ENCODE measurements around the gene EXOC4. TPM values are rescaled to one million over a fixed set of nuclear protein-coding genes. Genes with fewer than 3 reads are reported as not detected.

EXOC4 gene
- total RNA-seq, 4 donors from 2014 or later, result 60.0 to 187 (median 80.1) TPM

DNA sequence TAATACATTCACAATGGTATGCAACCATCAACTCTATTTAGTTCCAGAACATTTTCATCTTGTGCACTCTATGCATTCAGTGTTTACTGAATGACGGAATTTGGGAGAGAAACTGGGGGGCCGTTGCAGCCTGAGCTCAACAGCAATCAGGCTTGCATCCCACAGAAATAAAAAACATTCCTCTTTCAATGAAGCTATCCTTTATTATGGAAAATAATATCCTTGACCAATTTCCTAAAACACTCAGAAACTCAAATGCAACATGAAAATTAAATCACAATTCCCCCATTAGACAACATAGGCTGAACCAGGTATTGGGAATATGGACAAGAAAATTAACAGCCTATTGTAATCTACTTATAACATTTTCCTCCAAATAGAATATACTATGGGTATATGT, 6.3 kb upstream of the EXOC4 start:
- no peaks in the 10 kb centered on the region for H3K4me1 ChIP-seq
- no peaks in the 10 kb centered on the region for H3K36me3 ChIP-seq
- WGBS, result 93% methylated on average over 2 of the region's 2 CpGs
- DNase-seq (ENCODE audit: low spot score in 2 of 2), result no peak
- H3K4me3 ChIP-seq, result no peak overlapping the region
- H3K27me3 ChIP-seq, result peaks cover 3% of the 10 kb centered on the region
- H3K9me3 ChIP-seq, result no peaks in the 10 kb centered on the region
- TF ChIP-seq, protein P1, sequence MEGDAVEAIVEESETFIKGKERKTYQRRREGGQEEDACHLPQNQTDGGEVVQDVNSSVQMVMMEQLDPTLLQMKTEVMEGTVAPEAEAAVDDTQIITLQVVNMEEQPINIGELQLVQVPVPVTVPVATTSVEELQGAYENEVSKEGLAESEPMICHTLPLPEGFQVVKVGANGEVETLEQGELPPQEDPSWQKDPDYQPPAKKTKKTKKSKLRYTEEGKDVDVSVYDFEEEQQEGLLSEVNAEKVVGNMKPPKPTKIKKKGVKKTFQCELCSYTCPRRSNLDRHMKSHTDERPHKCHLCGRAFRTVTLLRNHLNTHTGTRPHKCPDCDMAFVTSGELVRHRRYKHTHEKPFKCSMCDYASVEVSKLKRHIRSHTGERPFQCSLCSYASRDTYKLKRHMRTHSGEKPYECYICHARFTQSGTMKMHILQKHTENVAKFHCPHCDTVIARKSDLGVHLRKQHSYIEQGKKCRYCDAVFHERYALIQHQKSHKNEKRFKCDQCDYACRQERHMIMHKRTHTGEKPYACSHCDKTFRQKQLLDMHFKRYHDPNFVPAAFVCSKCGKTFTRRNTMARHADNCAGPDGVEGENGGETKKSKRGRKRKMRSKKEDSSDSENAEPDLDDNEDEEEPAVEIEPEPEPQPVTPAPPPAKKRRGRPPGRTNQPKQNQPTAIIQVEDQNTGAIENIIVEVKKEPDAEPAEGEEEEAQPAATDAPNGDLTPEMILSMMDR (IDR thresholded peaks at IDR 0.05), result no peak
- TF ChIP-seq EP300 (IDR thresholded peaks at IDR 0.05) (no peak), POLR2AphosphoS5 (IDR thresholded peaks at IDR 0.05) (no peak), POLR2A (IDR thresholded peaks at IDR 0.05) (no peak)
- H3K27ac ChIP-seq, result no peak overlapping the region

DNA sequence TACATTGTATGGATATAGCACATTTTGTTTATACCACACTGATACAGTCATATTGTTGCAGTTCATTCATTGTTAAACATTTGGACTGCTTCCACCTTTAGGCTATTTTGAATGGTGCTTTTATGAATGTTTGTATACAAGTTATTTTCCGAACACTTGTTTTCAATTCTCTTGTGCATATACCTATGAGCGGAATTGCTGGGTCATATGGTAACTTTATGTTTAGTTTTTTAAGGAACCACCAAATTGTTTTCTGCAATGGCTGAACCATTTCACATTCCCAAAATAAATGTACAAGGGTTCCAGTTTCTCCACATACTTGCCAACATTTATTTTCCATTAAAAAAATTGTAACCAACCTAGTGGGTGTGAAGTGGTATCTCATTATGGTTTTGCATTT, 4.0 kb upstream of the EXOC4 start:
- TF ChIP-seq POLR2AphosphoS5 (IDR thresholded peaks at IDR 0.05) (no peak), POLR2A (IDR thresholded peaks at IDR 0.05) (no peak), EP300 (IDR thresholded peaks at IDR 0.05) (no peak)
- TF ChIP-seq, protein P1 (IDR thresholded peaks at IDR 0.05), result no peak
- H3K27ac ChIP-seq, result no peak overlapping the region
- no peak for DNase-seq (ENCODE audit: low spot score in 2 of 2)
- H3K4me1 ChIP-seq, result peaks cover 5% of the 10 kb centered on the region
- WGBS, result 94% methylated on average over 2 of the region's 2 CpGs
- no peaks in the 10 kb centered on the region for H3K36me3 ChIP-seq
- H3K9me3 ChIP-seq, result no peaks in the 10 kb centered on the region
- no peaks in the 10 kb centered on the region for H3K27me3 ChIP-seq
- H3K4me3 ChIP-seq, result no peak overlapping the region

DNA sequence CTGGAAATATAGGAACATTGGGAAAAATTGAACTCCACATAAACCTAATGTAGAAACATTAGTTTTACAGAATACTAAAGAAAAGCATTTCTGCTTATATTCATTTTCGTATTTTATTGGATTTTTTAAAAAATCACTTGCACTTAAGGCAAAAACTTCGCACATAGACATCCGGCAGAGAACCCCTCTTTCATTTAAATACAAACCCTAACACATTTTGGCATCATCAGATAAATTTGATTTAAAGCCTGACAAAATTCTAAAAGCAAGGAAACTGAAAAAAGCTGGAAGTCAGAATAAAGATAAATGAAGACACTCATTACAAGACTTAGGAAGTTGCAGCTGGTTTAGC, 396 bp upstream of the EXOC4 start:
- Histone ChIP-seq H3K4me3 (peak overlapping the region; percentile 85), H3K27ac (no peak overlapping the region), H3K9me3 (no peaks in the 10 kb centered on the region), H3K27me3 (no peaks in the 10 kb centered on the region), H3K36me3 (no peaks in the 10 kb centered on the region), H3K4me1 (peaks cover 20% of the 10 kb centered on the region)
- WGBS, result 68% methylated on average over 3 of the region's 3 CpGs
- no peak for TF ChIP-seq POLR2AphosphoS5 (IDR thresholded peaks at IDR 0.05)
- no peak for TF ChIP-seq POLR2A (IDR thresholded peaks at IDR 0.05)
- no peak for TF ChIP-seq EP300 (IDR thresholded peaks at IDR 0.05)
- TF ChIP-seq, protein P1 (IDR thresholded peaks at IDR 0.05), result no peak
- DNase-seq (ENCODE audit: low spot score in 2 of 2), result no peak

DNA sequence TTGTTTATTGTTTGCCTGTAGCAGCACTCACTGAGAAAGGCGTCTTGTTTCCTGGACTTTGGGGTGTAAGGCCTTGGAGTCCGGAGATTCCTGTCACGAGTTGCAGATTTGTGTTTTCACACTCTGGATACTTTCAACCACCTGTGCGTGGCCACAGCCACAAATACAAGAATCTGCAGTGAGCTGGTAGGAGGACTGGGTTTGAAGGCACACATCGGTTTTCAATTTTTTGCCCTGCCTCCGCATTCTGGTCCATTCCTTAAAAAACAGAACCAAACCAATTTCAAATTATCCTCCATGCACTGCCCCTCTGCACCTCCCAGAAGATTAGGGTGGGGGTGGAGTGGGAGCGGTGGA, 619 bp downstream of the EXOC4 start:
- TF ChIP-seq POLR2A (IDR thresholded peaks at IDR 0.05), result no peak
- TF ChIP-seq EP300 (IDR thresholded peaks at IDR 0.05), result no peak
- TF ChIP-seq, protein P1 (IDR thresholded peaks at IDR 0.05), result no peak
- TF ChIP-seq POLR2AphosphoS5 (IDR thresholded peaks at IDR 0.05), result no peak
- H3K9me3 ChIP-seq, result no peaks in the 10 kb centered on the region
- H3K27me3 ChIP-seq, result no peaks in the 10 kb centered on the region
- H3K4me3 ChIP-seq, result peak overlapping the region; percentile 85
- H3K36me3 ChIP-seq, result no peaks in the 10 kb centered on the region
- 2% methylated on average over 7 of the region's 7 CpGs for WGBS
- H3K27ac ChIP-seq, result peak overlapping the region; percentile 90
- DNase-seq (ENCODE audit: low spot score in 2 of 2), result no peak
- H3K4me1 ChIP-seq, result peaks cover 20% of the 10 kb centered on the region

DNA sequence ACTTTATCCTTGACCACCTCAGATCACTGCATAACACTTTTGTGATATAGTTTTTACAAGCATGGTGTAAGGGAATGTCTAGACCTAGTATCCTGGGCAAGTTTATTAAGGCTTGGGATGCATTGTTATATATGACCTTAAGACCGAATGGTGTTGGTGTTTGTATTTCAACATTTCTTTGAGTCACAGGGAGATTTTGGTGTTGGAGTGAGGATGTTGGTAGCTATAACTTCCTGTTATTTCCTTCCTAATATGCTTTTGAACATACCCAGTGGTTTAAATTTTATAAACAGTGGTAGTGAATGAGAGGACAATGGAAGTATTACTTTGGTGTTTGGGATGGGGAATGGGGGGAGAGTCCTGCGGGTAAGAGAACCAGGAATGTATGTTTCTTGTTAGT, 2.6 kb downstream of the EXOC4 start:
- WGBS, result 89% methylated on average over 2 of the region's 2 CpGs
- DNase-seq (ENCODE audit: low spot score in 2 of 2), result no peak
- H3K27me3 ChIP-seq, result no peaks in the 10 kb centered on the region
- H3K27ac ChIP-seq, result no peak overlapping the region
- H3K36me3 ChIP-seq, result no peaks in the 10 kb centered on the region
- TF ChIP-seq POLR2AphosphoS5 (IDR thresholded peaks at IDR 0.05), result no peak
- TF ChIP-seq, protein P1 (IDR thresholded peaks at IDR 0.05), result no peak
- TF ChIP-seq EP300 (IDR thresholded peaks at IDR 0.05), result no peak
- TF ChIP-seq POLR2A (IDR thresholded peaks at IDR 0.05), result no peak
- H3K4me1 ChIP-seq, result peaks cover 20% of the 10 kb centered on the region
- no peaks in the 10 kb centered on the region for H3K9me3 ChIP-seq
- no peak overlapping the region for H3K4me3 ChIP-seq
